GM12878 (cell line): ENCODE data around the gene EFCAB9.

Experiments
- EZH2 ChIP-seq: IDR thresholded peaks from 2 replicates; pipeline ENCODE4 v1.6.1; 2012; ENCODE audit warnings: low read depth, mild to moderate bottlenecking, control low read depth, inconsistent platforms, low read length, borderline replicate concordance; ENCODE audit not compliant: control insufficient read depth
- NR2F1 ChIP-seq: fragments of 450-650 bp; conservative IDR thresholded peaks from 2 replicates; pipeline ENCODE4 v1.6.1; 2017; ENCODE audit warnings: mild to moderate bottlenecking
- POLR2A ChIP-seq: IDR thresholded peaks from 2 replicates; pipeline ENCODE4 v1.6.1; 2011; ENCODE audit warnings: low read depth, mild to moderate bottlenecking, low read length
- TAF1 ChIP-seq: IDR thresholded peaks from 2 replicates; pipeline ENCODE4 v1.6.1; 2011; ENCODE audit warnings: mild to moderate bottlenecking, low read depth, low read length, borderline replicate concordance

DNA sequence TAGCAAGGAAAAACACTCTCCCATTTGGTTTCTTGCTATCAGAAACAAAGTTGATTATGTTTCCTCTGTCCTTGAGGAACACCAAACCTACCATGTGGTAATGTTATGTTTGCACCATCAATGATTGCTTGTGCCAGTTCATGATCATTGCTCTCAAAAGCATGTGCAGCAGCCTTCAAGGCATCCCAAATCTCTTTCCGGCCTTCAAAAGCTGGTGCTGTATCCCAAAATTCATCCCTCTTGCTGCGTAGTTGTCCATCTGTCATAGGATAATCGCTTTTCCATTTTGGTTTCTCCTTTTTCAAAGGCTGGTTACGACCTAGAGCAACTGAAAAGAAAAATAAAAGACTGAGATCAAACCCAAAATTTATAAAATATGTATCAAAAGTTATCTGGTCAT lies 40.1 kb downstream of the EFCAB9 start:
- TF ChIP-seq POLR2A (no peak), NR2F1 (no peak), TAF1 (no peak), EZH2 (no peak)
